Measurements from ENCODE around the gene PPP2R3A. TPM values are rescaled to one million over a fixed set of nuclear protein-coding genes. Genes with fewer than 3 reads are reported as not detected.

PPP2R3A gene
- total and polyA plus RNA-seq, 2 experiments from 2014 or later: 6.4 to 15.2 TPM

DNA sequence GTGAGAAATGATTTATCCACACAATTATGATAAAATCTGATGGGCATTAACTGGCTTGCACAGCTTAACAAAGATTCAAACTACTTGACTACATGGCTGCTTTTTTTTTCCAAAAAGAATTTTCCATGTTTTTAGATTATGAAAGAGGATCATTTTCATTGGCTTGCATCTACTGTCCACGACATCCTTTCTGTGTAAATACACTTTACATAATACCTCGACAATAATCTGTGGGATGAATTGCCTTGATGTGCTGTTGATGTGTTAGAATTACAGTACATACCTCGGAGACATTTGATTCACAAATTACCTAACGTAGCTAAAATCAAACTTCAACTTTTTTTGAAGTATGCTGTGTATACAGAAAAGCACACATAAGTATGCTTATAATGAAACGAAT lies 104.4 kb downstream of the PPP2R3A start:
- Mint-ChIP-seq H3K27ac (no peak overlapping the region), H3K27me3 (ENCODE audit: insufficient read depth, low read depth, poor library complexity) (peaks cover 6% of the 10 kb centered on the region), H3K36me3 (ENCODE audit: low read depth) (peaks cover 4% of the 10 kb centered on the region; the same call in 1 of the 3 replicates), H3K4me3 (no peak overlapping the region), H3K4me1 (no peaks in the 10 kb centered on the region), H3K9me3 (no peaks in the 10 kb centered on the region)
- H3K27ac ChIP-seq (ENCODE audit: low read depth): no peak overlapping the region
- no peak overlapping the region for H3K4me2 ChIP-seq
- TF ChIP-seq, protein P1, sequence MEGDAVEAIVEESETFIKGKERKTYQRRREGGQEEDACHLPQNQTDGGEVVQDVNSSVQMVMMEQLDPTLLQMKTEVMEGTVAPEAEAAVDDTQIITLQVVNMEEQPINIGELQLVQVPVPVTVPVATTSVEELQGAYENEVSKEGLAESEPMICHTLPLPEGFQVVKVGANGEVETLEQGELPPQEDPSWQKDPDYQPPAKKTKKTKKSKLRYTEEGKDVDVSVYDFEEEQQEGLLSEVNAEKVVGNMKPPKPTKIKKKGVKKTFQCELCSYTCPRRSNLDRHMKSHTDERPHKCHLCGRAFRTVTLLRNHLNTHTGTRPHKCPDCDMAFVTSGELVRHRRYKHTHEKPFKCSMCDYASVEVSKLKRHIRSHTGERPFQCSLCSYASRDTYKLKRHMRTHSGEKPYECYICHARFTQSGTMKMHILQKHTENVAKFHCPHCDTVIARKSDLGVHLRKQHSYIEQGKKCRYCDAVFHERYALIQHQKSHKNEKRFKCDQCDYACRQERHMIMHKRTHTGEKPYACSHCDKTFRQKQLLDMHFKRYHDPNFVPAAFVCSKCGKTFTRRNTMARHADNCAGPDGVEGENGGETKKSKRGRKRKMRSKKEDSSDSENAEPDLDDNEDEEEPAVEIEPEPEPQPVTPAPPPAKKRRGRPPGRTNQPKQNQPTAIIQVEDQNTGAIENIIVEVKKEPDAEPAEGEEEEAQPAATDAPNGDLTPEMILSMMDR (conservative IDR thresholded peaks at IDR 0.05; ENCODE audit: low read depth in 2 of 2): no peak
- TF ChIP-seq STAT1 (IDR thresholded peaks at IDR 0.05; ENCODE audit: unreplicated experiment) (no peak), CREB1 (CRISPR knock-in tag; IDR thresholded peaks at IDR 0.05; ENCODE audit: low read depth) (no peak), ZNF114 (CRISPR knock-in tag; IDR thresholded peaks at IDR 0.05) (no peak)
- TF ChIP-seq, protein P2, sequence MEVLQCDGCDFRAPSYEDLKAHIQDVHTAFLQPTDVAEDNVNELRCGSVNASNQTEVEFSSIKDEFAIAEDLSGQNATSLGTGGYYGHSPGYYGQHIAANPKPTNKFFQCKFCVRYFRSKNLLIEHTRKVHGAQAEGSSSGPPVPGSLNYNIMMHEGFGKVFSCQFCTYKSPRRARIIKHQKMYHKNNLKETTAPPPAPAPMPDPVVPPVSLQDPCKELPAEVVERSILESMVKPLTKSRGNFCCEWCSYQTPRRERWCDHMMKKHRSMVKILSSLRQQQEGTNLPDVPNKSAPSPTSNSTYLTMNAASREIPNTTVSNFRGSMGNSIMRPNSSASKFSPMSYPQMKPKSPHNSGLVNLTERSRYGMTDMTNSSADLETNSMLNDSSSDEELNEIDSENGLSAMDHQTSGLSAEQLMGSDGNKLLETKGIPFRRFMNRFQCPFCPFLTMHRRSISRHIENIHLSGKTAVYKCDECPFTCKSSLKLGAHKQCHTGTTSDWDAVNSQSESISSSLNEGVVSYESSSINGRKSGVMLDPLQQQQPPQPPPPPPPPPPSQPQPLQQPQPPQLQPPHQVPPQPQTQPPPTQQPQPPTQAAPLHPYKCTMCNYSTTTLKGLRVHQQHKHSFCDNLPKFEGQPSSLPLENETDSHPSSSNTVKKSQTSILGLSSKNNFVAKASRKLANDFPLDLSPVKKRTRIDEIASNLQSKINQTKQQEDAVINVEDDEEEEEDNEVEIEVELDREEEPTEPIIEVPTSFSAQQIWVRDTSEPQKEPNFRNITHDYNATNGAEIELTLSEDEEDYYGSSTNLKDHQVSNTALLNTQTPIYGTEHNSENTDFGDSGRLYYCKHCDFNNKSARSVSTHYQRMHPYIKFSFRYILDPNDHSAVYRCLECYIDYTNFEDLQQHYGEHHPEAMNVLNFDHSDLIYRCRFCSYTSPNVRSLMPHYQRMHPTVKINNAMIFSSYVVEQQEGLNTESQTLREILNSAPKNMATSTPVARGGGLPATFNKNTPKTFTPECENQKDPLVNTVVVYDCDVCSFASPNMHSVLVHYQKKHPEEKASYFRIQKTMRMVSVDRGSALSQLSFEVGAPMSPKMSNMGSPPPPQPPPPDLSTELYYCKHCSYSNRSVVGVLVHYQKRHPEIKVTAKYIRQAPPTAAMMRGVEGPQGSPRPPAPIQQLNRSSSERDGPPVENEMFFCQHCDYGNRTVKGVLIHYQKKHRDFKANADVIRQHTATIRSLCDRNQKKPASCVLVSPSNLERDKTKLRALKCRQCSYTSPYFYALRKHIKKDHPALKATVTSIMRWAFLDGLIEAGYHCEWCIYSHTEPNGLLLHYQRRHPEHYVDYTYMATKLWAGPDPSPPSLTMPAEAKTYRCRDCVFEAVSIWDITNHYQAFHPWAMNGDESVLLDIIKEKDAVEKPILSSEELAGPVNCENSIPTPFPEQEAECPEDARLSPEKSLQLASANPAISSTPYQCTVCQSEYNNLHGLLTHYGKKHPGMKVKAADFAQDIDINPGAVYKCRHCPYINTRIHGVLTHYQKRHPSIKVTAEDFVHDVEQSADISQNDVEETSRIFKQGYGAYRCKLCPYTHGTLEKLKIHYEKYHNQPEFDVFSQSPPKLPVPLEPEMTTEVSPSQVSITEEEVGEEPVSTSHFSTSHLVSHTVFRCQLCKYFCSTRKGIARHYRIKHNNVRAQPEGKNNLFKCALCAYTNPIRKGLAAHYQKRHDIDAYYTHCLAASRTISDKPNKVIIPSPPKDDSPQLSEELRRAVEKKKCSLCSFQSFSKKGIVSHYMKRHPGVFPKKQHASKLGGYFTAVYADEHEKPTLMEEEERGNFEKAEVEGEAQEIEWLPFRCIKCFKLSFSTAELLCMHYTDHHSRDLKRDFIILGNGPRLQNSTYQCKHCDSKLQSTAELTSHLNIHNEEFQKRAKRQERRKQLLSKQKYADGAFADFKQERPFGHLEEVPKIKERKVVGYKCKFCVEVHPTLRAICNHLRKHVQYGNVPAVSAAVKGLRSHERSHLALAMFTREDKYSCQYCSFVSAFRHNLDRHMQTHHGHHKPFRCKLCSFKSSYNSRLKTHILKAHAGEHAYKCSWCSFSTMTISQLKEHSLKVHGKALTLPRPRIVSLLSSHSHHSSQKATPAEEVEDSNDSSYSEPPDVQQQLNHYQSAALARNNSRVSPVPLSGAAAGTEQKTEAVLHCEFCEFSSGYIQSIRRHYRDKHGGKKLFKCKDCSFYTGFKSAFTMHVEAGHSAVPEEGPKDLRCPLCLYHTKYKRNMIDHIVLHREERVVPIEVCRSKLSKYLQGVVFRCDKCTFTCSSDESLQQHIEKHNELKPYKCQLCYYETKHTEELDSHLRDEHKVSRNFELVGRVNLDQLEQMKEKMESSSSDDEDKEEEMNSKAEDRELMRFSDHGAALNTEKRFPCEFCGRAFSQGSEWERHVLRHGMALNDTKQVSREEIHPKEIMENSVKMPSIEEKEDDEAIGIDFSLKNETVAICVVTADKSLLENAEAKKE (CRISPR knock-in tag; IDR thresholded peaks at IDR 0.05): no peak
- TF ChIP-seq, protein P3, sequence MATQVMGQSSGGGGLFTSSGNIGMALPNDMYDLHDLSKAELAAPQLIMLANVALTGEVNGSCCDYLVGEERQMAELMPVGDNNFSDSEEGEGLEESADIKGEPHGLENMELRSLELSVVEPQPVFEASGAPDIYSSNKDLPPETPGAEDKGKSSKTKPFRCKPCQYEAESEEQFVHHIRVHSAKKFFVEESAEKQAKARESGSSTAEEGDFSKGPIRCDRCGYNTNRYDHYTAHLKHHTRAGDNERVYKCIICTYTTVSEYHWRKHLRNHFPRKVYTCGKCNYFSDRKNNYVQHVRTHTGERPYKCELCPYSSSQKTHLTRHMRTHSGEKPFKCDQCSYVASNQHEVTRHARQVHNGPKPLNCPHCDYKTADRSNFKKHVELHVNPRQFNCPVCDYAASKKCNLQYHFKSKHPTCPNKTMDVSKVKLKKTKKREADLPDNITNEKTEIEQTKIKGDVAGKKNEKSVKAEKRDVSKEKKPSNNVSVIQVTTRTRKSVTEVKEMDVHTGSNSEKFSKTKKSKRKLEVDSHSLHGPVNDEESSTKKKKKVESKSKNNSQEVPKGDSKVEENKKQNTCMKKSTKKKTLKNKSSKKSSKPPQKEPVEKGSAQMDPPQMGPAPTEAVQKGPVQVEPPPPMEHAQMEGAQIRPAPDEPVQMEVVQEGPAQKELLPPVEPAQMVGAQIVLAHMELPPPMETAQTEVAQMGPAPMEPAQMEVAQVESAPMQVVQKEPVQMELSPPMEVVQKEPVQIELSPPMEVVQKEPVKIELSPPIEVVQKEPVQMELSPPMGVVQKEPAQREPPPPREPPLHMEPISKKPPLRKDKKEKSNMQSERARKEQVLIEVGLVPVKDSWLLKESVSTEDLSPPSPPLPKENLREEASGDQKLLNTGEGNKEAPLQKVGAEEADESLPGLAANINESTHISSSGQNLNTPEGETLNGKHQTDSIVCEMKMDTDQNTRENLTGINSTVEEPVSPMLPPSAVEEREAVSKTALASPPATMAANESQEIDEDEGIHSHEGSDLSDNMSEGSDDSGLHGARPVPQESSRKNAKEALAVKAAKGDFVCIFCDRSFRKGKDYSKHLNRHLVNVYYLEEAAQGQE (IDR thresholded peaks at IDR 0.05; ENCODE audit: unreplicated experiment): no peak
- no peaks in the 10 kb centered on the region for H3K36me3 ChIP-seq (ENCODE audit: insufficient read depth)
- H3K4me3 ChIP-seq: no peak overlapping the region
- no peak for DNase-seq (ENCODE audit: low spot score)
- no peaks in the 10 kb centered on the region for H3K9me2 ChIP-seq (ENCODE audit: insufficient read depth)
- H3K79me2 ChIP-seq (replicated peaks; ENCODE audit: insufficient read depth): no peaks in the 10 kb centered on the region
- H3K27me3 ChIP-seq (ENCODE audit: insufficient read depth): no peaks in the 10 kb centered on the region
- no peaks in the 10 kb centered on the region for H3K4me1 ChIP-seq (ENCODE audit: insufficient read depth)
- no peak overlapping the region for H2AFZ ChIP-seq
- H3F3A ChIP-seq (replicated peaks; ENCODE audit: low read depth): no peaks in the 10 kb centered on the region
- ATAC-seq: no peak
- no peaks in the 10 kb centered on the region for H4K20me1 ChIP-seq (replicated peaks; ENCODE audit: insufficient read depth)
